HG03175 (cell line): ENCODE measurements around the gene CLDN18.
A peak's percentile ranks its signal among the peaks of the same experiment; 100 is the strongest.

ENCODE experiments used
- ATAC-seq: cut with Tn5 transposase; IDR thresholded peaks from one replicate; pipeline ENCODE4 v1.9.1; 2021; ENCODE audit warnings: mild to moderate bottlenecking, moderate library complexity; ENCODE audit not compliant: unreplicated experiment

CLDN18 gene

DNA sequence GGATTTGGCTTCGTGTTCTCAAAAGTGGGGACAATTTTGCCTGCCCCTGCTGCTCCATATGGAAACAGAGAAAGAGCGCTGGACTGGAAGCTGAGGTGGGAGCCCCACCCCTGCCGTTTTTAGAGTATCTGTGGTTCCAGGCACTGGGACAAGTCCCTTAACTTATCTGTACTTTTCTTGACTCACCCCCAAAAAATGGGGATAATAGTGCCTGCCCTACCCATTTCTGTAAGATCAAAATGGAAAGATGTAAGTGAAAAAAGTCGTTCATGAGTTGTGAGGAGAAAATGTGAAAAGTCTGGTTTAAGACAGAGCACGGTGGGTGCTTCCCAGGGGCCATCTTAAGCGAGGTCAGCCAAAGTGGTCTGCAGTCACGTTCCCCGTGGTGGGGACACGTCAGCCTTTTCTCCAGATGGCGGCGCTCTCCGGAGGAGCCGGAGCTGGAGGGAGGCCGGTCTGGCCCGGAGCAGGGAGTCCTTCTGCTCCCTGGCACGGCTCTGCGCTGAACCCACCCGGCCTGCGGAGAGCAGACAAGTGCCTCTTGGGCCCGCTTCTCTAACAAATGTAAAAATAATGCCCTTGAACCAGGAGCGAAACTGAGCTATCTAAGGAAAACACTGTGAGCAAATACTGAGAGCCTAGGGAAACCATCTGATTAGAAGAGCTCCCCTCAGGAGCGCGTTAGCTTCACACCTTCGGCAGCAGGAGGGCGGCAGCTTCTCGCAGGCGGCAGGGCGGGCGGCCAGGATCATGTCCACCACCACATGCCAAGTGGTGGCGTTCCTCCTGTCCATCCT lies at the start of gene CLDN18:
Gene CLDN18 (plus strand): TSS at position 690 of the 797 bp plus-strand sequence. CDS start 61 bp downstream, at position 751.
- no peak for ATAC-seq

DNA sequence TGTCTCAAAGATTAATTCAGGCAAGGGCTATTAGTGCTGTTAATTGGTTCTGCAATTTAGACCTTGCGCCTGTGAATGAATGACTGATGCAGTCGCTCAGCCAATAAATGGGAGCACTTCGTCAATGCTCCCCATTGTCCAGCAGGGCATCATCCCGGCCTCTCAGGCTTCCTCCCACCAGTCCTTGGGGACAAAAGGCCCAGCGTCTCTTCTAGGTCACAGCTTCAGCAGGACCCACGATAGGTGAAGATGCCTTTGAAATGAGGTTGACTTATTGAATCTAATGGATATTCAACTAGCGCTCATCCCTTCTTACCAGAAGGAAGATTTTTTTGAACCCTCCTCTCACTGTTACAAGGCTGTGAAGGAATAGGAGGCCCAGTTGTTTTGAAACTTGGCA lies 47.7 kb upstream of the CLDN18 start:
- no peak for ATAC-seq

DNA sequence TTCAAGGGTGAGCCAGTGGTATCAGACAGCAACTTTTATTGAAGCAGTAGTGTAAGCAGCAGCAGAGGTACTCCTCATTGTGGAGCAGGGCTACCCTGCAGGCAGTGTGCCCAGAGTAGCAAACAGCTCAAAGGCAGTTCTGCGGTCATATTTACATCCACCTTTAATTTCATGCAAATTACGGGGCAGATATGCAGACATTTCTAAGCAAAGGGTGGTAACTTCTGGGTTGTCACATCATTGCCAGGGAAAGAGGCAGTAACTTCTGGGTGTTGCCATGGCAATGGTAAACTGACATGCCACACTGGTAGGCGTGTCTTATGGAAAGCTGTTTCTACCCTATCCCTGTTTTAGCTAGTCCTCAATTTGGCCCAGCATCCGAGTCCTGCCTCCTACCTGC lies 46.5 kb upstream of the CLDN18 start:
- ATAC-seq: no peak

DNA sequence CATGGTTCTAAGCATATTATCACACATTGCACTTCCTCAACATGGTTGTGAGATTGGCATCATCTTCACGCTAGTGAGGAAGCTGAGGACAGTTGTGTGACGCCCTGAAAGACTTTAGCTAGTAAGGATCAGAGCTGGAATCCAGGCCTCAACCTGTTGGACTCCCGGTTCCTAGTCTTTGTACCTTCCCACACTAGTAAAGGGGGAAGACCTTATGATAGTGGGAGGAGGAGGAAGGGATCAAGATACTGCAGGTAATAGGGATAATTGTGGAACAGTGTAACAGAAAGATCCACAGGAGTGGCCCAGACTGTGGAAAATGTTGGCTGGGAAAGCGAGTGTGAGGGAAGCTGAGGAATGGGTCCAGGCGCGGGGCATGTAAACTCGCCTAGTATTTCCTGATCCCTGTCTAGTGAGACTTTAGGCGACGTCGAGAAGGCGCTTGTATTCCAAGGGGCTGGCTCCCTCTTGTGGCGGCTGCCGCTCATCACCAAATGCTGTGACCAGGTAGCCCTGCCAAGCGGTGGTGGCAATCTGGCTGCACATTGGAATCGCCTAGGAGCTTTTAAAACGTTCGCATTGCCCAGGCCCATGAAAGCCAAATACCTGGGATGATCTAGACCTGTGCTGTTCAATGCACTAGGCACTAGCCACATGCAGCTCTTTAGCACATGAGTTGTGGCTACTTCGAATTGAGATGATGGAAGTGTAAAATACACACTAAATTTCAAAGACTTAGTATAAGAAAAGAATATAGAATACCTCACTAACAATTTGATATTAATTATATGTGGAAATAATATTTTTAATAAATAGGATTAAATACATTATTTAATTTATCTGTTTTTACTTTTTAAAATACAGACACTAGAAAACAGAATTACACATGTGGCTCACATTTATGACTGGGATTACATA lies 38.8 kb upstream of the CLDN18 start:
- ATAC-seq: peak; percentile 96

DNA sequence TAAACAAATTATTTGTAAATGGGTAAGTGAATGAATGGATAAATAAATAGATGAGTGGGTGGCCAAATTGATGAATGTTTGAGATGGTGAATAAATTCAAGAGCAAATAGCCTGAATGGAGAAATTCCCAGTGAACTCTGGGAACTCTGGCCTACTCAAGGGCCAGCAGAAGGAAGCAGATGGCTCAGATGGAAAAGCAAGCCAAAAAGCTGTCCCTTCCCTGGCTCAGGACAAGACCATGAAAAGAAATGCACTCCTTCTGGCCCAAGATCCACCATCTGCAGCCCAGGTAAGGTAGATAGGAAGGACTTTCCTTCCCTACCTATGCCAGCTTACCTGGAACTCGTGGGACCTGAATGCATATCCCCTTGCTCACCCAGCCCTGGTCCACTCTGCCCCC lies 37.6 kb upstream of the CLDN18 start:
- no peak for ATAC-seq

DNA sequence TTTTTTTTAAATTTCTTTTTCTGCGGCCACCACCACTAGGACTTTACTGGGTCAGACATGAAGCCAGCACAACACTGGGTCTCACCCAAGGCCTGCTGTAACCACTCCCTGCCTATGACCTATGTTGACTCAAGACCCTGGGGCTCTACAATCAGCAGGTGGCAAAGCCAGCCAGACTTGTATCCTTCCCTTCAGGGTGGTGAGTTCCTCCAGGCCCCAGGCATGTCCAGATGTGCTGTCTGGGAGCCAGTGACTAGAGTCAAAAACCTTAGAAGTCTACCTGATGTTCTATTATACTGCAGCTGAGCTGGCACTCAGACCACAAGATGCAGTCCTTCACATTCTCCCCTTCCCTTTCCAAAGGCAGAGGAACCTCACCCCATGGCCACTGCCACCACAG lies 31.6 kb upstream of the CLDN18 start:
- ATAC-seq: no peak

DNA sequence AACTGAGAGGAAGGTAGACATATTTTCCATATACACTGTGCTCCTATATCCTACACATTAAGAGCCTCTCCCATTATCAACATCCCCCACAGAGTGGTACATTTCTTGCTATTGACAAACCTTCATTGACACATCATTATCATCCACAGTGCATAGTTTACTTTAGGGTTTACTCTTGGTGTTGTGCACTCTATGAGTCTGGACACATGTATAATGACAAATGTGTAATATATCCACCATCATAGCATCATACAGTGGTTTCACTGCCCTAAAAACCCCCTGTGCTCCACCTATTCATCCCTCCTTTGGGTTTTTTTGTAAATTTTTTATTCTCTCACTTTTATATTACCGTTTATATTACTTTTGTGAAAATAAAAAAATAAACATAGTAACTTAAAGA lies 22.2 kb upstream of the CLDN18 start:
- ATAC-seq: peak; percentile 28

DNA sequence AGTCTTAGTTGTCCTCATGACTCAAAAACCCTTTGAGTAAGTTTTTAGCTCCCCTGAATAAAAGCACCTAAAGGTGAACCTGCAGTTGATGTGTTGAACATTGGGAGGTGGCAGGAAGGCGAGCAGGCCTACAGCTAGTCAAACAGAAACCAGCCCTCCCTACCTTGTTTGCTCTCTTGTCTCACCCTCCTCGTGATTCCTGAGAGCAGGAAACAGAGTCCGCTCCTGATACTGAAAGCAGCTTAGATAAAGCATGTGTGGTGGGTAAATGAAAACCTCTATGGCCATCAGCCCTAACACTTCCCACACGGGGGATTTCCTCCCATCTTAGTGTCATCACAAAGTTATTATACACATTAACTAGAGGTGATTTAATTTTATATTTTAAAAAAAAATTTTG lies 21.8 kb upstream of the CLDN18 start:
- peak; percentile 79 for ATAC-seq

DNA sequence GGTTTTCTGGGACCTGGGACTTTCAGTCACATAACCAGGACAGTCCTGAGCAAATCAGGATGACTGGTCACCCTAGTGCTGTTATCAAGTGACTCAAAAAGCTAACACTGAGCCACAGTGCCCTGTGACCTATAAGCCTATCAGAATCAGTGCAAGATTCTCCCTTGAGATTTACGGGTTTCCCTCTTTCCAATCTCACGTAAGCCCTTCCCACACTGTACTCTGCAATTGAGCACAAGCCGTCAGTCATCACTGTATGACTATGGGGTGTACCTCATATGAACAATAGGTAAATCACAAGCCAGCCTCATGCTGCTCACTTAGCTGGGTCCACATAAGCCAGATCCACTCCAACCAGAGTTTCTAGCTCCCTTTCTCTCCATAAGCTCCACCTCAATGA lies 21.0 kb upstream of the CLDN18 start:
- peak; percentile 59 for ATAC-seq

DNA sequence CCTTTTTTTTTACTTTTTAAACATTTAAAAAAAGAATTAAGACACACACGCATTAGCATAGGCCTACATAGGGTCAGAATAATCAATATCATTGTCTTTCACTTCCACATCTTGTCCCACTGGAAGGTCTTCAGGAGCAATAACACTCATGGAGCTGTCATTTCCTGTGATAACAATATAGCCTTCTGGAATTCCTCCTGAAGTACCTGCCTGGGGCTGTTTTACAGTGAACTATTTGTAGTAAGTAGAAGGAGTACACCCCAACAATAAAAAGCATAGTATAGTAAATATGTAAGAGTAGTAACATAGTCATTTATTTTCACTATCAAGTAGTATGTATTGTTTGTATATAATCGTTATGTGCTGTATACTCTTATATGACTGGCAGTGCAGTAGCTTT lies 19.5 kb upstream of the CLDN18 start:
- no peak for ATAC-seq

DNA sequence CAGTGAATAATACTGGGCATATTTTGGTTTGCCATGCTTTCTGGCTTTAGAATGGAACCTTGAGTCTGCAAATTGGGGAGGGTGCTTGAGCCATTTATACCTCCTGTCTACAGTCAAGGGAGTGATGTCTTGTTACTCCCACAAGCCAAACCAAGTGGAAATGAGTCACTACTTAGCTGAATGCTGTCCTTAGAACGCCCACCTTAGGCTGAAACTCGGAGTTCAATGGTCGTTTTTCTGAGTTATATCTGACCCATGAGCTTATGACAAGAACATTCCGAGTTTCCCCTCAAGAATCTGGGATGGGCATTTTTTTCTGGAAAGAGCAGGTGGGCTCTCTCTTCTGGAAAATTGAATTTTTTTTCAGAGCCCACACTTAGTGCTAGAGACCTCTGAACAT lies 17.4 kb upstream of the CLDN18 start:
- ATAC-seq: no peak

DNA sequence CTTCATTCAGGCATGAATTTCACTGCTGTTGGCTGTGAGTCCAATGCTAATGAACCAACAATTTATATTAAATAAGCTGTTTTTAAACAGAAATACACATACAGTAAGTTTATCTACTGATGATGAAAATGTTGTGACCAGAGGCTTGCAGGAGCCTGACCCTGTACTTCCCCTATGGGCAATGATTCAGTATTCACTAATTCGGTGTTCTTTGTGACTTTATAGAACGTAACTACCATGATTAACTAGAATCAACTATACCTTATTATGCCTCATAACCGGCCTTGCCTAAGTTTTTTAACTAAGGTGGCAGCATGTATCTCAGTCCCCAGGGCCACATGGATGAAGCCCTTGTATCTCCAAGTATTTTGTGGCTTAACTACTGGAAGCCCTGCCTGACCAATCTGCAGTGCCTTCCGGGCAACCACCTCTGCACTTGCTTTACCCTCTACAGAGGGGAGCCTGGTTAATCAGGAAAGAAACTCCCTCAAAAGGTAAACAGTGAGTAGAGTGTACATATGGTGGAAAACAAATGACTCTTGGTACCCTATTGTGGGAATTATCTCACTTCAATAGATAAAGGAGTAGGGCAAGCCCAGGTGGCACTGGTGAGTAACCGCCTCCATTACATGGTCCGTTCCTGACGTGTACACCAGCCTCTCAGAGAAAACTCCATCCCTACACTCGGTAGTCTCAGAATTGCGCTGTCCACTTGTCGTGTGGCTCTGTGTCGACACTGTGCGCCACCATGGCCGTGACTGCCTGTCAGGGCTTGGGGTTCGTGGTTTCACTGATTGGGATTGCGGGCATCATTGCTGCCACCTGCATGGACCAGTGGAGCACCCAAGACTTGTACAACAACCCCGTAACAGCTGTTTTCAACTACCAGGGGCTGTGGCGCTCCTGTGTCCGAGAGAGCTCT lies 11.6 kb upstream of the CLDN18 start:
- ATAC-seq: no peak

DNA sequence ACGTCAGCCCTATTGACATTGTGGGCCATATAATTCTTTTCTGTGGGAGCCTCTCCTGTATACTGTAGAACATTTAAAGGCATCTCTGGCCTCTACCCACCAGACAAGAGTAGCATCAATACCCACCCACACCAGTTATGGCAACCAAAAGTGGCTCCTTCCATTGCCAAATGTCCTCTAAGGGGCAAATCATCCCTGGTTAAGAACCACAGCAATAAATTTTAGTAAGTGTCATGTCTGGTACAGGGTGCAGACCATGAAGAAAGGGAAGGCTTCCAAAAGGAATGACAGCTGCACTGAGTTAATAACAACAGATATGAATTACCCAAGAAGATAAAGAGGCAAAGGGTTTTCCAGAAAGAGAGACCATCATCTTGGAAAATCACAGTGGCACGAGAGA lies 6.9 kb upstream of the CLDN18 start:
- no peak for ATAC-seq

DNA sequence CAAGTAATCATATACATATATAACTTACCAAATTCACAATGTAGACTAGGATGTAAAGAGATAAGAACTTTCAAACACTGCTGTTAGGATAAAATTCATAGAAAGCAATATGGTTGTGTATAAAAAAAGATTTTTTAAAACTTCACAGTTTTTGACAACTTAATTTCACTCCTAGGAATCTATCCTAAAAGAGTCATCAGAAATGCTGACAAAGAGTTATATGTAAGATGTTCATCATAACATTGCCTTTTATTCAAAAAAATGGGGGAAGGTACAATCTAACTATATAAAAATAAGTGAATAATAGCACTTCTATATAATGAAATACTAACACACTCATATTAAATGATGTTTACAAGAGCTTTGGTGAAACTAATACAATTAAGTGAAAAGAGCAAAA lies 4.3 kb upstream of the CLDN18 start:
- ATAC-seq: no peak

DNA sequence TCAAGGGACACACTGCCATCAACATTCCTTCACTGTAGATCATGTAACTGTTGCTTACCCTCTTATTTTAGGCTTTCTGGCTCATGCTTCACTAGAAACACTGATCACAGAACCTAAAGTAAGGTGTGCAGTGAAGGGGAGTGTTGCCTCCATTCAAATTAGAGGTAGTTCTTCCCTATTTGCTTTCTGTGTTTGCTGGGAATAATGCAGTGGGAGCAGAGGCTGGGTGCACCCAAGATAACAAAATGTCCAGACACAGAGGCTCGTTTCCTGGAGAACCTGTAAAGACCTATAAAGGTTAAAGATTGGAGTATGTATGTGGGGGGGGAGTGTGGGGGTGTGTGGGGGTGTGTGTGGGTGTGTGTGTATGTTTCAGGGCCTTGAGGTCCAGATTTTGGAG lies 2.1 kb upstream of the CLDN18 start:
- no peak for ATAC-seq

DNA sequence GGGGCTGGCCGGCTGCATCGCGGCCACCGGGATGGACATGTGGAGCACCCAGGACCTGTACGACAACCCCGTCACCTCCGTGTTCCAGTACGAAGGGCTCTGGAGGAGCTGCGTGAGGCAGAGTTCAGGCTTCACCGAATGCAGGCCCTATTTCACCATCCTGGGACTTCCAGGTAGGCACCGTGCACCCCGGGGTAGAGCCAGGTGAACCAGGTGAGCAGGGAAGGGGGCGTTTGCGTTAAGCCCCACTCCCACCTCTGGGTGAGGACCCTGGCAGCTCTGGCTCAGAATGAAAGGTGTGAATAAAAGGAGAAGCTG lies 267 bp downstream of the CLDN18 start:
- no peak for ATAC-seq

DNA sequence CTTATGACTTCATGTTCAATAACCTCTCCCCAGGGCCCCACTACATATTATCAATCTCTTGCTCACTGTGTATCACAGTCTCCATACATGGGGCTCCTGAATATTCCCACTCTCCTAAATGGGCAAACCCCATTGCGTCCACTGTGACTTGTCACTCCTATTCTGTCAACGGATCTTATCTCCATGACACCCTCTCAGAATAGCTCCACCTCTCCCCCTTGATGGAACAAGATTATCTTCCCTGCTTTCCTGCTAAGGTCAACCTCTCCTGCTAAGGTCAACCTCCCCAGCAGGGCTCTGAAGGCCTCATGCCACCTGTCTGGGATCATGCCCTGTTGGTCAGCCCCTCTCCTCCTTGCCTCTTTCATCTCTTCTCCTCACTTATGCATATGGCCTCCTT lies 1.8 kb downstream of the CLDN18 start:
- no peak for ATAC-seq

DNA sequence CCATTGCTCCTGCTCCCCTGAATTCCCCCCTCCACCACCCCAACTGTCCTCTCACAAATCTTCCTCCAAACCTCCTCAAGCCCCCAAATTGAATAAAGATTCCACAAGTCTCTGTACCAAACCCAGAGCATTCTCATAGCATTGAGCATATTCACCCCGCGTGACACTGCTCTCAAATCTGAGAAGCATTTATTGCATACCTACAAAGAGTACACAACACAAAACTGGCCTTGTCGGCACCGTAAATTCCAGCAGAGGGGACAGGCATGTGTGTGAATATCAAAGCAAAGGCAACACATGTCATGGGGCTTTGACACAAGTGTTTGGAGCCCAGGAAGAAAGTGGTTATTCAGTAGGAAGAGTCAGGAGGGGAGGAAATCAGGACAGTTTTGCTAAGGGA lies 2.6 kb downstream of the CLDN18 start:
- ATAC-seq: no peak

DNA sequence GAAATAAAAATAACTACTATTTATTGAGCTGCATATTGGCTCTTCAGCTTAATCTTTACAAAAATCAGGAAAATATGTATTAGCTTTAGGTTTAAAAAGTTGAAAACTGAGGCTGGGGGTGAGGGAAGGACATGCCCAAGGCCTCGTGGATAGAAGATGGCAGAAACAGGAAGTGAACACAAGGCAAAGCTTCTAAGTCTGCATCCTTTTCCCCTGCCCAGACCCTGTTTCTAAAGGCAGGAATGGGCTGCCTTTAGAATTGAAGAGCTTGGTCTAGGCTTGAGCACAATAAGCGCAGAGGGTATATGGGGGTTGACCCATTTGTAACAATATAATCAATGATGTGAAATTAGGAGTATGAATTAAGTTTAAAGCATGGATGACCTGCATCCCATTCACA lies 6.1 kb downstream of the CLDN18 start:
- no peak for ATAC-seq

DNA sequence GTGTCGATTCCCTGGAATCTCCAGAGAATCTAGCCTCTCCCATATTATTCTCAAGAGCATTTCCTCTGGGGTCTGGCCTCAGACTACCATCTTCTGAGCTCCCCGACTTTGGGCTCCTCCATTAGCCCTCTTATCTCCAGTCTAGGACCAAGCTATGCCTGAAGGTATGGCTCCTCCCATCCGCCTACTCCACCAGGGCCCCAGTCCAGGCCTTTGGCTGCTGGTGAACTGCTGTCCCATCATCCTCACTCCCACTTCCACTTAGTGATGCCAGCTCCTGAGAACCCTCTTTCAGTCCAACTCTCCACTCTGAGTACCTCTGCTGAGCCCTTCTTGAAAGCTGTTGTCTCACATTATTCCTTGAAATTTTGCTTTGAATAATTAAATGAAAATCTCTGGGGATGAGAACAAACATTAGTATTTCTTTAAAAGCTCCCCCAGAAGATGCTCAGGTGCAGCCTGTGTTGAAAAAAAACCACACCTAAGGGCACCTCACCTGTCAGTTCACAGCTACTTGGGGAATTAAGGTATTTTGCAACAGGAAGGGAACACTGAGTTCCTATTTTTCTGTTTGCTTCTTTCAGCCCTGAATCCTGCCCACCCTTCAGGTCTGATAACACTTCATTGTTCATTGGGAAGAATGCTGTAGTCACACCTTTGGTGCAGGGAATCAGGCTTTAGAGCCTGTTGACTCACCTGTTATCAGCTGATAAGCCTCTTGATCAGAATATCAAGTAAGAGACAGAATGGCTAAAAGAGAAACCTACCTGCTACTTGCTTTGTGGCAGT lies 9.5 kb downstream of the CLDN18 start:
- no peak for ATAC-seq
